Keratinocyte (primary cell): ENCODE data around the gene FGFBP2.

Experiments used
- EZH2 ChIP-seq: IDR thresholded peaks from one replicate; pipeline ENCODE4 v1.6.1; 2012; ENCODE audit warnings: inconsistent platforms, mild to moderate bottlenecking, low read length, moderate library complexity
- TF ChIP-seq, protein P1 (sequence below), 3 experiments: IDR thresholded peaks in 1 of 3; conservative IDR thresholded peaks in 1 of 3; optimal IDR thresholded peaks in 1 of 3; 2 replicates in 2 of 3; 3 replicates in 1 of 3; pipeline versions ENCODE3 to v1.5.1; 2011; ENCODE audit warnings: low read length in 3 of 3, mild to moderate bottlenecking in 3 of 3, moderate library complexity in 2 of 3, control low read depth in 1 of 3, inconsistent platforms in 1 of 3; ENCODE audit not compliant: insufficient read depth in 2 of 3; ENCODE audit errors: extremely low read depth in 1 of 3

- TF ChIP-seq, protein P1, sequence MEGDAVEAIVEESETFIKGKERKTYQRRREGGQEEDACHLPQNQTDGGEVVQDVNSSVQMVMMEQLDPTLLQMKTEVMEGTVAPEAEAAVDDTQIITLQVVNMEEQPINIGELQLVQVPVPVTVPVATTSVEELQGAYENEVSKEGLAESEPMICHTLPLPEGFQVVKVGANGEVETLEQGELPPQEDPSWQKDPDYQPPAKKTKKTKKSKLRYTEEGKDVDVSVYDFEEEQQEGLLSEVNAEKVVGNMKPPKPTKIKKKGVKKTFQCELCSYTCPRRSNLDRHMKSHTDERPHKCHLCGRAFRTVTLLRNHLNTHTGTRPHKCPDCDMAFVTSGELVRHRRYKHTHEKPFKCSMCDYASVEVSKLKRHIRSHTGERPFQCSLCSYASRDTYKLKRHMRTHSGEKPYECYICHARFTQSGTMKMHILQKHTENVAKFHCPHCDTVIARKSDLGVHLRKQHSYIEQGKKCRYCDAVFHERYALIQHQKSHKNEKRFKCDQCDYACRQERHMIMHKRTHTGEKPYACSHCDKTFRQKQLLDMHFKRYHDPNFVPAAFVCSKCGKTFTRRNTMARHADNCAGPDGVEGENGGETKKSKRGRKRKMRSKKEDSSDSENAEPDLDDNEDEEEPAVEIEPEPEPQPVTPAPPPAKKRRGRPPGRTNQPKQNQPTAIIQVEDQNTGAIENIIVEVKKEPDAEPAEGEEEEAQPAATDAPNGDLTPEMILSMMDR (optimal IDR thresholded peaks at IDR 0.05 in 1 of 3, IDR thresholded peaks at IDR 0.05 in 1 of 3, conservative IDR thresholded peaks at IDR 0.05 in 1 of 3; ENCODE audit: extremely low read depth in 1 of 3, insufficient read depth in 2 of 3, low read length in 3 of 3), result peak; percentile 40 to 70 (median 52)
- TF ChIP-seq EZH2, result no peak
Measured at GRCh38 chr4:15955670-15956069, 7.3 kb downstream of the FGFBP2 start.
